ENCODE results near the gene ERVFRD-1. TPM values are rescaled to one million over a fixed set of nuclear protein-coding genes. Genes with fewer than 3 reads are reported as not detected.
A peak's percentile ranks its signal among the peaks of the same experiment; 100 is the strongest.

Gene ERVFRD-1
- total RNA-seq, 1 experiment from 2014 or later: not detected

DNA sequence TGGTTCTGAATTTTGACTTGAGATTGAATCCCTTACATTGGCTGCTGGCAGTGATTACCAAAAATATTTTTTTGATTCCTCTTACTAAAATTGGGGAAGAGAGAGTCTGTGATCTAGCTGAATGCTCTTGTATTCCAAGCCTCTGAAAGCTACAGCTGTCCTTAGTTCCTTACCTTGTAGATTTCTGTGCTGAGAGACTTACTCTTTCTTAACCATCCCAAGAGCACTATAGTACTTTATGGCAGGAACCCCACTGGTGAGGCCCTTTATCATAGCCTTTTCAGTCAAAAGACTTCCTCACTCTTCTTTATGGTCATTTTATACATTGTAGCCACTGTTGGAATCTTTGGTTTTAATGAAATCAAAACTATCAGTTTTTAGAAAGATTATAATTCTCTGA is 19.1 kb upstream of the ERVFRD-1 start (continued):
- TF ChIP-seq, protein P1, sequence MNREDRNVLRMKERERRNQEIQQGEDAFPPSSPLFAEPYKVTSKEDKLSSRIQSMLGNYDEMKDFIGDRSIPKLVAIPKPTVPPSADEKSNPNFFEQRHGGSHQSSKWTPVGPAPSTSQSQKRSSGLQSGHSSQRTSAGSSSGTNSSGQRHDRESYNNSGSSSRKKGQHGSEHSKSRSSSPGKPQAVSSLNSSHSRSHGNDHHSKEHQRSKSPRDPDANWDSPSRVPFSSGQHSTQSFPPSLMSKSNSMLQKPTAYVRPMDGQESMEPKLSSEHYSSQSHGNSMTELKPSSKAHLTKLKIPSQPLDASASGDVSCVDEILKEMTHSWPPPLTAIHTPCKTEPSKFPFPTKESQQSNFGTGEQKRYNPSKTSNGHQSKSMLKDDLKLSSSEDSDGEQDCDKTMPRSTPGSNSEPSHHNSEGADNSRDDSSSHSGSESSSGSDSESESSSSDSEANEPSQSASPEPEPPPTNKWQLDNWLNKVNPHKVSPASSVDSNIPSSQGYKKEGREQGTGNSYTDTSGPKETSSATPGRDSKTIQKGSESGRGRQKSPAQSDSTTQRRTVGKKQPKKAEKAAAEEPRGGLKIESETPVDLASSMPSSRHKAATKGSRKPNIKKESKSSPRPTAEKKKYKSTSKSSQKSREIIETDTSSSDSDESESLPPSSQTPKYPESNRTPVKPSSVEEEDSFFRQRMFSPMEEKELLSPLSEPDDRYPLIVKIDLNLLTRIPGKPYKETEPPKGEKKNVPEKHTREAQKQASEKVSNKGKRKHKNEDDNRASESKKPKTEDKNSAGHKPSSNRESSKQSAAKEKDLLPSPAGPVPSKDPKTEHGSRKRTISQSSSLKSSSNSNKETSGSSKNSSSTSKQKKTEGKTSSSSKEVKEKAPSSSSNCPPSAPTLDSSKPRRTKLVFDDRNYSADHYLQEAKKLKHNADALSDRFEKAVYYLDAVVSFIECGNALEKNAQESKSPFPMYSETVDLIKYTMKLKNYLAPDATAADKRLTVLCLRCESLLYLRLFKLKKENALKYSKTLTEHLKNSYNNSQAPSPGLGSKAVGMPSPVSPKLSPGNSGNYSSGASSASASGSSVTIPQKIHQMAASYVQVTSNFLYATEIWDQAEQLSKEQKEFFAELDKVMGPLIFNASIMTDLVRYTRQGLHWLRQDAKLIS (CRISPR knock-in tag; IDR thresholded peaks at IDR 0.05; ENCODE audit: borderline replicate concordance): no peak
- TF ChIP-seq ATF3 (CRISPR knock-in tag; conservative IDR thresholded peaks at IDR 0.05) (no peak), EMX1 (CRISPR knock-in tag; IDR thresholded peaks at IDR 0.05) (no peak), ETV6 (CRISPR knock-in tag; IDR thresholded peaks at IDR 0.05) (no peak), ZNF512 (CRISPR knock-in tag; IDR thresholded peaks at IDR 0.05; ENCODE audit: borderline replicate concordance) (no peak), RELA (CRISPR knock-in tag; IDR thresholded peaks at IDR 0.05; ENCODE audit: borderline replicate concordance) (no peak)
- TF ChIP-seq, protein P2, sequence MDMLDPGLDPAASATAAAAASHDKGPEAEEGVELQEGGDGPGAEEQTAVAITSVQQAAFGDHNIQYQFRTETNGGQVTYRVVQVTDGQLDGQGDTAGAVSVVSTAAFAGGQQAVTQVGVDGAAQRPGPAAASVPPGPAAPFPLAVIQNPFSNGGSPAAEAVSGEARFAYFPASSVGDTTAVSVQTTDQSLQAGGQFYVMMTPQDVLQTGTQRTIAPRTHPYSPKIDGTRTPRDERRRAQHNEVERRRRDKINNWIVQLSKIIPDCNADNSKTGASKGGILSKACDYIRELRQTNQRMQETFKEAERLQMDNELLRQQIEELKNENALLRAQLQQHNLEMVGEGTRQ (CRISPR knock-in tag; IDR thresholded peaks at IDR 0.05): no peak

DNA sequence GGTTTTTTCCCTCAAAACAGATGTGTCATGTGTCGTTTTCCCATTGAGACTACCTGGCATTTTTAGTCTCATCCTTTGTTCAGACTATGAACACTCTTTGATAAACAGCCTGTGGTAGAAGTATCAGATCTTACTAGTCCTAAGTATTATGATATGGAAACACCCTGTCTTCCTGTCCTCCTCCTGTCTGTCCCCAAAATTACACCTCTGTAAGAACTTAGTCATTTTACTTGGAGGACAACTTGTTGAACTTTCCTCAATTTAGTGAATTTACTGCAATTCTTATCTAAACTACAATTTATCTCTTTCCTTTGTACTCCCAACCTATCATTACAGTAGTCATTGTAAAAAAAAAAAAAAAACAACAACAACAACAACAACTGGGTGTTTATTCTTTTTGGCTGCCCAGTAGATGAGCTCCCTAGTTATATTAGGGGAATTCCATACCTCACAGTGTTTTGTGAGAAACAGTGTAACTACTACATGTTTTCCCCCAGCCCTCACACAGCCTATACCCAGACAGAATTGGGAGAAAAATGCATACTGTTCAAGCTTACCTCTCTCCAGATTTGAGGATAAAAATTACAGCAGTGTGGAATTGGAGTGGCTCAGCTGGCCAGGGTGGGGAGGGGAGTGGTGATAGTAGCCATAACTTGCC is 18.5 kb upstream of the ERVFRD-1 start:
- DNase-seq (ENCODE audit: low spot score): no peak
- Mint-ChIP-seq H3K4me1 (peaks cover 27% of the 10 kb centered on the region), H3K27me3 (ENCODE audit: low read depth) (no peaks in the 10 kb centered on the region), H3K4me3 (no peak overlapping the region), H3K36me3 (peaks cover 17% of the 10 kb centered on the region), H3K9me3 (0 out of 2 replicates have a peak, but pooled peaks cover 5% of the 10 kb centered on the region), H3K27ac (no peak overlapping the region; the same call in 1 of the 2 replicates)
- POLR2A ChIA-PET: interaction anchor here (0.6 to 0.7 kb wide), 2 partner anchors 36 to 177 kb away, joined by 3 to 5 read pairs; partner anchors contain the start of gene SMIM13
- ATAC-seq: no peak
- CTCF ChIA-PET: interaction anchor here (1.0 to 1.1 kb wide), 2 partner anchors 36 to 367 kb away, joined by 3 read pairs; partner anchors contain the start of gene SMIM13
- no peak for TF ChIP-seq TEAD1 (CRISPR knock-in tag; IDR thresholded peaks at IDR 0.05)

DNA sequence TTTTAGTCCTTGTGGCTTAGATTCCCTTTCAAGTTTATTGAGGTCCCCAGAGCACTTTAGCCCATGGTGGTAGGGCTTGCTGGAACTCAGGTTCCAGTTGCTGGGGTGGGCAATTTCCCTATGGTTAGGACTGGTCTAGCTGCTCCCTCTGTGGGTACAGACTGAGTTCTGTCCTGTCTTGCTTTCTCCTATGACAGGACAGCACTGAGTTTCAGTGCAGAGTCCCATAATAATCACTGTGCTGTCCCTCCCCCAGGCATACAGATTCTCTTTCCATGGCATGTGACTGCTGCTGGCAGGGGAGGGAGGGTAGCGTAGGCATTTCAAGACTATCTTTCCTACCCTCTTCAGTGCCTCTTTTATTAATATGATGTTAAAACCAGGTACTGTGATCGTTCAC is 17.1 kb upstream of the ERVFRD-1 start:
- Mint-ChIP-seq H3K27me3 (ENCODE audit: low read depth) (no peaks in the 10 kb centered on the region), H3K4me3 (no peak overlapping the region), H3K4me1 (peaks cover 27% of the 10 kb centered on the region), H3K36me3 (peaks cover 9% of the 10 kb centered on the region), H3K9me3 (0 out of 2 replicates have a peak, but pooled peaks cover 5% of the 10 kb centered on the region), H3K27ac (no peak overlapping the region)
- ChIA-PET CTCF (no interaction called here), POLR2A (no interaction called here)
- ATAC-seq: peak; percentile 25; the same call in 1 of the 2 replicates
- no peak for DNase-seq (ENCODE audit: low spot score)
- no peak for TF ChIP-seq IRF2 (CRISPR knock-in tag; IDR thresholded peaks at IDR 0.05; ENCODE audit: borderline replicate concordance, low read depth)
- TF ChIP-seq NFATC4 (CRISPR knock-in tag; IDR thresholded peaks at IDR 0.05): no peak
- no peak for TF ChIP-seq SOX15 (CRISPR knock-in tag; IDR thresholded peaks at IDR 0.05)
- TF ChIP-seq NR3C1 (CRISPR knock-in tag; conservative IDR thresholded peaks at IDR 0.05; ENCODE audit: low read depth): no peak
- no peak for TF ChIP-seq ATF1 (CRISPR knock-in tag; IDR thresholded peaks at IDR 0.05)
- no peak for TF ChIP-seq ZNF263 (CRISPR knock-in tag; IDR thresholded peaks at IDR 0.05; ENCODE audit: low read depth)
- TF ChIP-seq ZNF416 (CRISPR knock-in tag; IDR thresholded peaks at IDR 0.05): no peak
- TF ChIP-seq, protein P3, sequence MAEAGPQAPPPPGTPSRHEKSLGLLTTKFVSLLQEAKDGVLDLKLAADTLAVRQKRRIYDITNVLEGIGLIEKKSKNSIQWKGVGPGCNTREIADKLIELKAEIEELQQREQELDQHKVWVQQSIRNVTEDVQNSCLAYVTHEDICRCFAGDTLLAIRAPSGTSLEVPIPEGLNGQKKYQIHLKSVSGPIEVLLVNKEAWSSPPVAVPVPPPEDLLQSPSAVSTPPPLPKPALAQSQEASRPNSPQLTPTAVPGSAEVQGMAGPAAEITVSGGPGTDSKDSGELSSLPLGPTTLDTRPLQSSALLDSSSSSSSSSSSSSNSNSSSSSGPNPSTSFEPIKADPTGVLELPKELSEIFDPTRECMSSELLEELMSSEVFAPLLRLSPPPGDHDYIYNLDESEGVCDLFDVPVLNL (CRISPR knock-in tag; IDR thresholded peaks at IDR 0.05; ENCODE audit: borderline replicate concordance, low read depth): no peak
- no peak for TF ChIP-seq ZNF532 (CRISPR knock-in tag; IDR thresholded peaks at IDR 0.05; ENCODE audit: borderline replicate concordance)
- no peak for TF ChIP-seq CREB1 (CRISPR knock-in tag; IDR thresholded peaks at IDR 0.05)
- TF ChIP-seq TEAD1 (CRISPR knock-in tag; IDR thresholded peaks at IDR 0.05): no peak
- TF ChIP-seq ZNF423 (CRISPR knock-in tag; IDR thresholded peaks at IDR 0.05): no peak
- TF ChIP-seq ZNF396 (CRISPR knock-in tag; IDR thresholded peaks at IDR 0.05; ENCODE audit: borderline replicate concordance): no peak

All from WTC11 (cell line).